Ascending aorta (tissue), 2 donors: ENCODE measurements around the gene ABHD10. TPM values are rescaled to one million over a fixed set of nuclear protein-coding genes. Genes with fewer than 3 reads are reported as not detected.

Experiments
- DNase-seq, 2 donors: peaks; one replicate each; pipeline ENCODE4 v3.0.0-alpha.2; 2019; ENCODE audit warnings: low spot score in 2 of 2
- H3K27ac ChIP-seq, 2 donors: fragments of 200-600 bp; sonication (generic); one replicate each; pipeline ENCODE4 v1.5.1; 2016 to 2017; ENCODE audit warnings: mild to moderate bottlenecking in 1 of 2
- H3K27me3 ChIP-seq: fragments of 200-600 bp; sonication (generic); one replicate; pipeline ENCODE4 v1.5.1; 2017
- H3K36me3 ChIP-seq, 2 donors: fragments of 200-600 bp; sonication (generic); one replicate each; pipeline ENCODE4 v1.5.1; 2016
- H3K4me1 ChIP-seq, 2 donors: fragments of 200-600 bp; sonication (generic); one replicate each; pipeline ENCODE4 v1.5.1; 2016 to 2017; ENCODE audit warnings: mild to moderate bottlenecking in 1 of 2
- H3K4me3 ChIP-seq, 2 donors: fragments of 200-600 bp; sonication (generic); one replicate each; pipeline ENCODE4 v1.5.1; 2016 to 2017; ENCODE audit warnings: mild to moderate bottlenecking in 1 of 2
- H3K9me3 ChIP-seq, 2 donors: fragments of 200-600 bp; sonication (generic); one replicate each; pipeline ENCODE4 v1.5.1; 2016
- intact Hi-C: fragments of 100-400 bp; cut with DNase I; formaldehyde crosslinking; loops from one replicate; pipeline ENCODE4 v1.15.1; 2023
- total RNA-seq: library from RNA; depleted of rRNA; stranded (reverse); fragments of >200 nt; gene quantifications from one replicate; pipeline ENCODE4 v1.1.0, GENCODE V29; 2016
- TF ChIP-seq, protein P1 (sequence below), 3 experiments: fragments of 200-600 bp in 2 of 3; fragments of 450-650 bp in 1 of 3; sonication (generic) in 2 of 3; IDR thresholded peaks; one replicate each; pipeline ENCODE4 v1.5.1; 2016 to 2019; ENCODE audit warnings: antibody characterized with exemption in 3 of 3, mild to moderate bottlenecking in 1 of 3, moderate library complexity in 1 of 3

ABHD10 gene
- total RNA-seq, 1 donor from 2014 or later: 18.6 TPM

GRCh38 chr3:112019716-112020115 is 40.9 kb downstream of the ABHD10 start:
- DNase-seq: no peak
- no peaks in the 10 kb centered on the region for H3K4me1 ChIP-seq
- no peaks in the 10 kb centered on the region for H3K27me3 ChIP-seq
- TF ChIP-seq, protein P1, sequence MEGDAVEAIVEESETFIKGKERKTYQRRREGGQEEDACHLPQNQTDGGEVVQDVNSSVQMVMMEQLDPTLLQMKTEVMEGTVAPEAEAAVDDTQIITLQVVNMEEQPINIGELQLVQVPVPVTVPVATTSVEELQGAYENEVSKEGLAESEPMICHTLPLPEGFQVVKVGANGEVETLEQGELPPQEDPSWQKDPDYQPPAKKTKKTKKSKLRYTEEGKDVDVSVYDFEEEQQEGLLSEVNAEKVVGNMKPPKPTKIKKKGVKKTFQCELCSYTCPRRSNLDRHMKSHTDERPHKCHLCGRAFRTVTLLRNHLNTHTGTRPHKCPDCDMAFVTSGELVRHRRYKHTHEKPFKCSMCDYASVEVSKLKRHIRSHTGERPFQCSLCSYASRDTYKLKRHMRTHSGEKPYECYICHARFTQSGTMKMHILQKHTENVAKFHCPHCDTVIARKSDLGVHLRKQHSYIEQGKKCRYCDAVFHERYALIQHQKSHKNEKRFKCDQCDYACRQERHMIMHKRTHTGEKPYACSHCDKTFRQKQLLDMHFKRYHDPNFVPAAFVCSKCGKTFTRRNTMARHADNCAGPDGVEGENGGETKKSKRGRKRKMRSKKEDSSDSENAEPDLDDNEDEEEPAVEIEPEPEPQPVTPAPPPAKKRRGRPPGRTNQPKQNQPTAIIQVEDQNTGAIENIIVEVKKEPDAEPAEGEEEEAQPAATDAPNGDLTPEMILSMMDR (IDR thresholded peaks at IDR 0.05): no peak
- no peaks in the 10 kb centered on the region for H3K9me3 ChIP-seq
- intact Hi-C loops: no loop called here
- no peaks in the 10 kb centered on the region for H3K36me3 ChIP-seq
- no peak overlapping the region for H3K4me3 ChIP-seq
- H3K27ac ChIP-seq: no peak overlapping the region

DNA sequence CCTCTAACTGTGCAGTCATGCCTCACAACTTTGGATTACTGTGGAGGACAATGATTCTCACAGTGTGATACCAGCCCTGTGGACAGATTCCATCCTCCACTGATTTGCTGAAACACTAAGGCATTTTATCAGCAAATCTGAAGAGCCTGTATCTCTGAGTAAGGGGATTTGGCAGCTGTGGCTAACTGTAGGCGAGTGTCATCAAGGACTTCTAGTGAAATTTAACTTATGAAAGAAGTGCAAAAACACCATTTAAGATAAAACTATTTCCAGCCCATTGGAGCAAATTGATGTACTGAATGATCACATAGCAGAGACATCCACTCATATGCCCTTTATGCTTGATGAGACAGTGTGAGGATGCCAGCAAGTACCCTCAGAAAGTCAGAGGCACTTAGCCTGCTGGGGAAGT is 41.9 kb downstream of the ABHD10 start:
- intact Hi-C loops: no loop called here
- Histone ChIP-seq H3K9me3 (no peaks in the 10 kb centered on the region), H3K27me3 (no peaks in the 10 kb centered on the region), H3K4me3 (no peak overlapping the region), H3K36me3 (no peaks in the 10 kb centered on the region), H3K27ac (no peak overlapping the region), H3K4me1 (no peaks in the 10 kb centered on the region)
- no peak for DNase-seq
- TF ChIP-seq, protein P1 (IDR thresholded peaks at IDR 0.05): no peak

DNA sequence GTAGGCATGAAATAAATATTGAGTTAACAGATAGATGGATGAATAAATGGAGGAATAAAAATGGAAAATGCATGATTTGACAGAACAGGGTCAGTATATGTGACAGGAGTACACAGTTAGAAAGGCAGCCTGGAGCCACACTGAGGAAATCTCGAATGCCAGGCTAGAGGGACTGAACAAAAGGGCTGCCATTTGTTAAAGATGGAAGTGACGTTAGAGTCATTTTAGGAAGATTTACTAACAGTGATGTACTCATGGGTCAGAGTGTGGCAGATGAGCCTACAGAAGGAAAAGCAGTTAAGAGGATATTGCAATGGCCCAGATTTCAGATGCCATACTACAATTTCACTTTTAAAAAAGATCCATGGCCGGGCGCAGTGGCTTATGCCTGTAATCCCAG is 48.3 kb downstream of the ABHD10 start:
- TF ChIP-seq, protein P1 (IDR thresholded peaks at IDR 0.05): no peak
- Histone ChIP-seq H3K9me3 (no peaks in the 10 kb centered on the region), H3K4me1 (no peaks in the 10 kb centered on the region), H3K36me3 (no peaks in the 10 kb centered on the region), H3K27me3 (no peaks in the 10 kb centered on the region), H3K4me3 (no peak overlapping the region), H3K27ac (no peak overlapping the region)
- intact Hi-C loops: no loop called here
- DNase-seq: no peak

DNA sequence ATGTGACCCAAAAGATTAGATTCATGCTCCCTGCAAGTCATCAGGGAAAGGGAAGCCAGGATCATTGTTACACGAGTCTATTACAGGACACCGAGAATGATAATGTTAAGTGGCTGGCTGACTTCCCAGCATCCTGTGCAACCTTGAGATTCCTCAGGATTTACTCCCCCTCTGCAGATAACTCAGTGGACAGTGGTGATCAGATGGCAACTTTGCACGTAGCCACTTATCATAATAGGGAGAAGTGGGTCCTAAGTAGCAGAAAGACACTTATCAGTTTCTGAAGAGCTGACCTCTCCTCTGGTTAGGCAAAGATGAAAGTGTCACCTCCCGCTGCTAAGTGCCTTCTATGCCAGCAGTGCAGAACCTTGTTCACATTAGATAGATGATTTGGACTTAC is 49.0 kb downstream of the ABHD10 start:
- Histone ChIP-seq H3K9me3 (no peaks in the 10 kb centered on the region), H3K27me3 (no peaks in the 10 kb centered on the region), H3K36me3 (no peaks in the 10 kb centered on the region), H3K27ac (no peak overlapping the region), H3K4me1 (no peaks in the 10 kb centered on the region), H3K4me3 (no peak overlapping the region)
- no peak for DNase-seq
- TF ChIP-seq, protein P1 (IDR thresholded peaks at IDR 0.05): no peak
- intact Hi-C loops: no loop called here

GRCh38 chr3:112030901-112031300 is 52.1 kb downstream of the ABHD10 start:
- H3K27ac ChIP-seq: no peak overlapping the region
- no peaks in the 10 kb centered on the region for H3K27me3 ChIP-seq
- no peaks in the 10 kb centered on the region for H3K36me3 ChIP-seq
- TF ChIP-seq, protein P1 (IDR thresholded peaks at IDR 0.05): no peak
- DNase-seq: no peak
- no peak overlapping the region for H3K4me3 ChIP-seq
- intact Hi-C loops: no loop called here
- H3K9me3 ChIP-seq: no peaks in the 10 kb centered on the region
- no peaks in the 10 kb centered on the region for H3K4me1 ChIP-seq

DNA sequence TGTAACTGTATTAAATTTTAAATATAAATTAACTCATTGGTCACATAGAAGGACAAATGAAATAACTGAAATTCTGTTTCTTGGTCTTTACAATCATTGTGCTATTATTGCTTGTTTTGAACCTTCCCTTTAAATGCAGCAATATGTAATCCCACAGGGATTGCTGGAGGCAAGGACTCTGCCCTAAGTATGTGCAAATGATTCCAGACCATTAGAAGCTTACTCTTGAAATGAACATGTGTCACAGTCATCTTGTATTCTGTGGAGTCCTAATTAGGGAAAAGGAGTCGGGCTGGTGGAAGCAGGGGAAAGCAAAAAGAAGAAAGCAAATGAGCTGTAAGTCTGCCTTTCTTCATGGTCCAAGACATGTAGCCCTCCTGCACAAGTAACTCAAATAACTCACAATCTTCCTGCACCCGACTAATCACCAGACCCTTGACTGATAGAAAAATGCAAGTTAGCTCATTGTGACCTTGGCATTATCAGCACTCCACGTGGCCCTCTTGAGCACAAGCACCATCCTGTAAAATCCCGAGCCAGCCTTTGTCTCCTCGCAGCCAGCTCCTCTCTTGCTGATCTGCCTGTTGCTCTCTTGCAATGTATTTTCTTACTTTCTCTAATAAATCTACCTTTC is 53.4 kb downstream of the ABHD10 start:
- H3K4me3 ChIP-seq: no peak overlapping the region
- H3K4me1 ChIP-seq: no peaks in the 10 kb centered on the region
- H3K36me3 ChIP-seq: no peaks in the 10 kb centered on the region
- TF ChIP-seq, protein P1 (IDR thresholded peaks at IDR 0.05): no peak
- intact Hi-C loops: no loop called here
- no peaks in the 10 kb centered on the region for H3K27me3 ChIP-seq
- H3K9me3 ChIP-seq: no peaks in the 10 kb centered on the region
- H3K27ac ChIP-seq: no peak overlapping the region
- no peak for DNase-seq
